Dermis blood vessel endothelial cell (primary cell): ENCODE results near the gene FAM174B. TPM values are rescaled to one million over a fixed set of nuclear protein-coding genes. Genes with fewer than 3 reads are reported as not detected.
A peak's percentile ranks its signal among the peaks of the same experiment; 100 is the strongest.

ENCODE experiments used
- DNase-seq: peaks from one replicate; pipeline ENCODE4 v3.0.0; 2010
- total RNA-seq: library from RNA; depleted of rRNA; stranded (reverse); fragments of >200 nt; gene quantifications from 2 replicates; pipeline ENCODE4 v1.2.3, GENCODE V29; 2014

Gene FAM174B
- total RNA-seq, 1 donor from 2014 or later: 31.1 TPM

DNA sequence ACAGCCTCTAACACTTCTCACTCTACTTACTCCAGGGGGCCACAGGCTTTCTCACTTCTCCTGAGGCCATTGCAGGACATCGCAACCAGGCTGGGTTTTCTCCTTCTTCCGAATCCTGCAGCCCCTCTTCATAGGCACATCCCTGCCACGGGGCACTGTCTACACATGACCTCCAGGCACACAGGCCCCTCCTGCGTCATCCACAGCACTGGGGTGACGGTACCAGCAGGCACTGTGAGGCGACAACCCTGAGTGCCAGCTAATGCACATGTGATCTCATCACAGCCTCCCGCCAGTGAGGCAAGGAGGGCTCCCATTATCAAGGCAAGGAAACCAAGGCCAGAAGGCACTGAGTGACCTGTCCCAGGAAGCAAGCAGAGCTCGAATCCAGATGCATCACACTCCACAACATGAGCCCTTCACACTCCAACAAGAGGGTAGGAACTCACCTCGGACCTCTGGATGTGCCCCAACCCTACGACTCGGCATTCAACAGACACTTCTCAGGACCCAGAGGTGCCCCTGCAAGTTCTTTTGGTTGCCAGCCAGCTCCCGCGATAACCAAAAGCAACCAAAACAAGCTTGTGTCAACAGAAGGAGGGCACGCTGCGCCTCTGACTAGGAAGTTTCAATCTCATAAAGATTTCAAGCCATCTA, 16.7 kb downstream of the FAM174B start:
- DNase-seq: no peak

DNA sequence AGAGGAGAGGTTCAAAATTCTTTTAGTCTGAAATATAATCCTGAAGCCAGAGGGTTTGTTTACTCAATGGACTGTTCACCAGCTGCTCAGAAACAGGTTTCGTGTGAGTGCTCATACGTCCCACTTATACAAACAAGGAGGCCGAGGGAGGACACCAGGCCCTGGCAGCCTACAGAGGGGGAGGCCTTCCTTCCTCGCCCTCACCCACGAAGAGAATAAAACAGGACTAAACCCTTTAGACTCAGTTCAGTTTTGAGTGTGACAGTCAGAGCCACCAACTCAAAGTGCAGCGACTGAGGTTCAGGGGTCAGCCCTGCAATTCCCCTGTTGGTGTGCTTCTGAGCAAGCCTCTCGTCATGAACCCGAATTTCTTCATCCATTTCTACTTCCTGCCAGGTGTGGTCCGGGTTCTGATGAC, 17.3 kb downstream of the FAM174B start:
- peak; percentile 40 for DNase-seq

DNA sequence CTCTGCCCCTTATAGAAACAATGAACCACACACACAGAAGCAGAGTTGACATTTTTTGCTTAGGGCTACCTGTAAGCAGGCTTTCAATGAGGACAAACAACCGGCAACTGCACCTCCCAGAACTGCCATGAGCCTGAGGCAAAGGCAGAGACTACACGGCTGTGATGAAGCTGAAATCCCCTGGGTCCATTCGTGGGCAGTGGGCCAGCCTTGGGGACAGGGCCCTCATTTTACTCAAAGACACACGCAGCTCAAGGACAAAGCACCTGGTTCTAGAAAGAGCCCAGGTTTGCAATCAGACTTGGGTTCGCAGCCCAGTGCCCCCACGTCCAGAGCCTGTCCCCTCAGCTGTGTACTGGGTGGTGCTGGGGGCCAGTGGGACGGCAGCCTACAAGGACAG, 17.9 kb downstream of the FAM174B start:
- DNase-seq: no peak

DNA sequence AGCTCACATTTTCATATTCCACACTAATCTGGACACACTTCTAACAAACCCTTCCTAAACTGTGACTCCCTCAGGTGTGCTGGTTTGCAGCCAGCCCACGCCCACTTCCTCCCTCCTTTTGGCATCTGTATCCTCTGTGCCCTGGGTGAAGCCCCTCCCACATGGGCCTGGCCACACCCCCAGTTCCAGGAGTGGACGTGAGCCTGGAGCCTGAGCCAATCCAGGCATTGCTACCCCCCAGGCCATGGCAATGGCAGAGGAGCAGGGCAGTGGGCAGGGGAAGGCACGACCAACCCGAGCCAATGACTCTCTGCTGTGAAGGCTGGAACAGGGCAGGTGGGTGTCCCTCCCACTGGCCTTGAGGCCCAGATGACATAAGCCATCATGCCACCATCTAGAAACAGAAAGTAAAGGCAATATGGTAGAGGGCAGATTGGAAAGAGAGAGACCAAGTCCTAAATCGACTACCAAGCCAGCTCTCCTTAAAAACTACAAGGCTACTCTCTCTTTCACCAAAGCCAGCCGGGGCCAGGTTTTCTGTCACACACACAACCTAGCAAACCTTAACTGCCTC, 18.6 kb downstream of the FAM174B start:
- DNase-seq: no peak

GRCh38 chr15:92636401-92636907, 19.1 kb downstream of the FAM174B start:
- no peak for DNase-seq

GRCh38 chr15:92634671-92635201, 20.8 kb downstream of the FAM174B start:
- no peak for DNase-seq

GRCh38 chr15:92634060-92634459, 21.5 kb downstream of the FAM174B start:
- DNase-seq: no peak

DNA sequence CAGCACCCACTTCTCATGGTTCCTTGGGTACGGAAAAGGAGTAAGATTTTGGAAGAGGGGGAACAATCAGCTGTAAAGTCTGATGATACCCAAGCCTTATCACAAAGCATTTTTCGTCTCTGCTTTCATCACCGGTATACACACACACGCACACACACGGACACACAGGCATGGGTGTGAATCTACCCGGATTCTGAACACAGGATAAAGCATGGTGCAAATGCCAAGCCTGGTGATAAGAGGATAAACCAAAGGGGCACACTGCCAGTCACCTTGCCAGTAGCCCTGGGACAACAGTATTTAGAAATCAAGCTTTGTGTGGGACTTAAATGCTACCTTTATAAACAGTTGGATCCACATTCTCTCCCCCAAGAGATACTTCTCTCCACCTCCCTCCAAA, 22.2 kb downstream of the FAM174B start:
- no peak for DNase-seq

GRCh38 chr15:92633001-92633400, 22.6 kb downstream of the FAM174B start:
- no peak for DNase-seq

DNA sequence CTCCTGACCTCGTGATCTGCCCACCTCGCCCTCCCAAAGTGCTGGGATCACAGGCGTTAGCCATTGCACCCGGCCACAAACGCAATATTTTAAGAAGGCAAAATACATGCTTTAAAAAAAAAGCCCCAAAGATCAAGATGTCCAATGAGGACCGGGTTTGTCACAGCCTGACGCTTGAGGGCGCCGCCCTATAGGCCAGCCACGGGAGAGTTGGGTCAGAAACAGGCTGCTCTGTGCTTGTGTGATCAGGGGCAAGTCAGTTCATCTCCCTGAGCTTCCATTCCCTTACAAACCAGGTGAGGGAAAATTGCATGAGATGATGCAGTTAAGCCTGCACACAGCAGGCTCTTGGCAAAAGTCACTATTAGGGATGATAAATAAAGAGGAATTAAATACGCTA, 23.9 kb downstream of the FAM174B start:
- DNase-seq: no peak

GRCh38 chr15:92629975-92630626, 25.5 kb downstream of the FAM174B start:
- DNase-seq: peak; percentile 78

DNA sequence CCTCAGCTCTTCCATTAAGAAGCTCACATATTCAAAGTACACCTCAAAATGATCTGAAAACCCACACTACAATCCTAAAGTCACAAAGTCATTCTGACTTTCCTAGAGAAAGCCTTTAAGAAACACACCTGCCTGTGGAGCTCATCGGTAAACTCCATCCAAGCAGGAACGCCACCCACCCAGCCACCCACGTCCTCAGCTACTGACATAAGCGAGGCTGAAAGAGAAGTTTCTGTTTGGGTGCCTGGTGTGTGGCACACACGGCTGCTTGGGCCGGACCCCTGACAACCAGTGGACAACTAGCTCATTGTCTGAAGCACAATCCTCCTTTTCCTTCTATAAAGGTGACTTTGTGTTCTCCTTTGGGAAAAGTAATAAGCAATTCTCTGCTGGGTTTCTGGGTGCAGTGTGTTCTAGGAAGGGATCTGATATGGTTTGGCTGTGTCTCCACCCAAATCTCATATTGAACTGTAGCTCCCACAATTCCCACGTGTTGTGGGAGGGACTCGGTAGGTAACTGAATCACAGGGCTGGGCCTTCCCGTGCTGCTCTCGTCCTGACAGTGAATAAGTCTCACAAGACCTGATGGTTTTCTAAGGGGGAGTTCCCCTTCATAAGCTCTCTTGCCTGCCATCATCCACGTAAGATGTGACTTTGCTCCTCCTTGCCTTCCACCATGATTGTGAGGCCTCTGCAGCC, 26.1 kb downstream of the FAM174B start:
- DNase-seq: no peak

- DNase-seq: no peak
Observed at GRCh38 chr15:92627014-92627413, 28.6 kb downstream of the FAM174B start.

GRCh38 chr15:92625251-92625980, 30.2 kb downstream of the FAM174B start:
- DNase-seq: peak; percentile 72

- DNase-seq: peak; percentile 58
Observed at GRCh38 chr15:92624401-92624991, 31.1 kb downstream of the FAM174B start.

- DNase-seq: no peak
Observed at GRCh38 chr15:92623435-92623834, 32.1 kb downstream of the FAM174B start.

GRCh38 chr15:92621972-92622533, 33.5 kb downstream of the FAM174B start:
- DNase-seq: no peak

DNA sequence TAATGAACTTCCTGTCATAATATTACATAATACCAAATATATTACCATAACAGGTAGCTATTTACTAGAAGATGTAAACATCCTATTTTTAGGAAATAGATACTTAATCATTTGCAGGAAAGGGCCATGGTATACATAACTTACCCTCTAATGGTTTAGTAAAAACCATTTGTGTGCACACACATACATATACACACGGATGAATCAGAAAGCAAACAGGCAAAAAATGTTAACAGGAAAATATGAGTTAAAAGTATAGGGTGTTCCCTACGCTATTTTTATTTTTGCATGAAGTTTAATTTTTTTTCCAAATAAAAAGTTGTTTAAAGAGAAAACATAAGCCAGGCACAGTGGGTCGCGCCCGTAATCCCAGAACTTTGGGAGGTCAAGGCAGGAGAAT, 34.6 kb downstream of the FAM174B start:
- DNase-seq: no peak

DNA sequence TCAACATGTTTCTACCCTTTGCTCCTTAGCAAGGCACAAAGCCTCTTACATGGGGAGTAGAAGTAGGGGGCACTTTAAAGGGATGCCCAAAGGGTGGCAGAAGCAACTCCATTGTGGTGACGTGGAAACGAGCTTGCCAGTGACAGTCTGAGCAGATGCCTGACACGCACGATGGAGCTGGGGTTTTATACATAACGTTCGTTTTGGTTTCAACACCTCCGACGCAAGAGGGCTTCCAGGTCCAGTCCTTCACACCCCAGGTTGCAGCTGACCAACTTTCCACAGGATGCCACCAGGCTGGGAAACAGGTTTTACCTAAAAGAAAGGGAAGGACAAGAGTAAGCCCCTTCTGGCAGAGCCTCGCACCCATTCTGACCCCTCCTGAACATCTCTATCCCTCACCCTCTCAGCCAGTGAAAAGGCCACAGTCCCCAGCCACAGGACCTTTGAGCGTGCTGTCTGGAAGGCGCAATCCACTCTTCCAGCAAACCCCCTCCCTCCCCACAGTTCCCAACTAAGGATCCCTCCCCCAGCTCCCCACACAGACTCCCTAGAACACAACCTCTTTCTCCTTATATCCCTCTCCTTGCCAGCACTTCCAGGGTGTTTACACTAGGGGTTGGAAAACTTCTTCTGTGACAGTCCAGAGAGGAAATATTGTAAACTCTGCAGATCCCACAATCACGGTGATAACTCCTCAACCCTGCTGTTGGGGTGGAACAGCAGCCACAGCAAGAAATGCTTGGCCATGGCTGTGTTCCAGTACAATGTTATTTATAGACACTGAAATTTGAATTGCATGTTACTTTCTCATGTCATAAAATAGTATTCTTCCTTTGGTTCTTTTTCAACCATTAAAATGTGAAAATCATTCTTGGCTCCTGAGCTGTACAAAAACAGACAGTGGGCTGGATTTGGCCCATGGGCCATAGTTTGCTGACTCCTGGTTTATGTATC, 36.2 kb downstream of the FAM174B start:
- no peak for DNase-seq
